ENCODE results near the gene FBXO41. TPM values are rescaled to one million over a fixed set of nuclear protein-coding genes. Genes with fewer than 3 reads are reported as not detected.

Gene FBXO41
- total RNA-seq, 1 donor from 2014 or later, result 1.5 TPM

DNA sequence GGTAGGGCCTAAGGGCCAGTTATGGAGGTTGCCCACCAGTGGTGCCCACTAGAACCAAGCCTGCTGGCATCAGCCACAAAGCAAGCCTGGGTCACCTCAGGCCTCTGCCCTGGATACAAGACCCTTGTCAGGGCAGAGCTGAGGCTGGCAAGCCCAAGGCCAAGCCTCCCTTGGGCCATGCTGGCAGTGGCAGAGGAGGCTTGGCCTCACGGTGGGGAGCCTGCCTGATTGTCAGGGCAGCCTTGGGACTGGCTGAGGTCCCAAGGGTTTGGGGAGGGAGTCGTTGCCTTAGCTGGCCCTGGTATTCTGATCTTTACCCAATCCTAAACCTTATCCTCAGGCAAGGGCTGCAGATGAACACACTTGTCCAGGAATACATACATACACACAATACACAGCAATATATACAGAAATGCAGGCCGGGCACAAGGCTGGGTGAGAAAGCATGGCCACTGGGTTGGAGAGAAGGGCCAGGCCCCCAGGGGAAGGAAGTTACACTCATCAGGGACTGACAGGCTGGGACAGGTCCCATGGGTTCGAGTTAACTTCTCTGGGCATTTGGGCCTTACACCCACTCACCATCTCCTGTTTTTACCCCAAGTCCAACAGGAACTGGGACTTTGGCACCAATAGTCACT, 29.2 kb downstream of the FBXO41 start:
- peaks cover 36% of the 10 kb centered on the region for H4K20me1 ChIP-seq (ENCODE audit: low read depth)
- no peak overlapping the region for H3K27ac ChIP-seq
- H3K9me3 Mint-ChIP-seq, result no peaks in the 10 kb centered on the region
- DNase-seq (ENCODE audit: low spot score), result no peak
- no peak overlapping the region for H3K9ac ChIP-seq
- no peaks in the 10 kb centered on the region for H3K27me3 ChIP-seq
- no peak for TF ChIP-seq EZH2phosphoT487 (IDR thresholded peaks at IDR 0.05)
- no peak for TF ChIP-seq EZH2 (IDR thresholded peaks at IDR 0.05)
- TF ChIP-seq, protein P1, sequence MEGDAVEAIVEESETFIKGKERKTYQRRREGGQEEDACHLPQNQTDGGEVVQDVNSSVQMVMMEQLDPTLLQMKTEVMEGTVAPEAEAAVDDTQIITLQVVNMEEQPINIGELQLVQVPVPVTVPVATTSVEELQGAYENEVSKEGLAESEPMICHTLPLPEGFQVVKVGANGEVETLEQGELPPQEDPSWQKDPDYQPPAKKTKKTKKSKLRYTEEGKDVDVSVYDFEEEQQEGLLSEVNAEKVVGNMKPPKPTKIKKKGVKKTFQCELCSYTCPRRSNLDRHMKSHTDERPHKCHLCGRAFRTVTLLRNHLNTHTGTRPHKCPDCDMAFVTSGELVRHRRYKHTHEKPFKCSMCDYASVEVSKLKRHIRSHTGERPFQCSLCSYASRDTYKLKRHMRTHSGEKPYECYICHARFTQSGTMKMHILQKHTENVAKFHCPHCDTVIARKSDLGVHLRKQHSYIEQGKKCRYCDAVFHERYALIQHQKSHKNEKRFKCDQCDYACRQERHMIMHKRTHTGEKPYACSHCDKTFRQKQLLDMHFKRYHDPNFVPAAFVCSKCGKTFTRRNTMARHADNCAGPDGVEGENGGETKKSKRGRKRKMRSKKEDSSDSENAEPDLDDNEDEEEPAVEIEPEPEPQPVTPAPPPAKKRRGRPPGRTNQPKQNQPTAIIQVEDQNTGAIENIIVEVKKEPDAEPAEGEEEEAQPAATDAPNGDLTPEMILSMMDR (IDR thresholded peaks at IDR 0.05), result no peak
- H3K36me3 Mint-ChIP-seq, result peaks cover 22% of the 10 kb centered on the region
- H3K4me1 Mint-ChIP-seq, result no peaks in the 10 kb centered on the region
- no peak overlapping the region for H2AFZ ChIP-seq (replicated peaks)
- H3K36me3 ChIP-seq, result no peaks in the 10 kb centered on the region
- H3F3A ChIP-seq (ENCODE audit: low read depth), result peaks cover 19% of the 10 kb centered on the region
- no peak overlapping the region for H3K4me3 Mint-ChIP-seq
- no peaks in the 10 kb centered on the region for H3K79me2 ChIP-seq (ENCODE audit: low read depth)
- H3K4me3 ChIP-seq, result no peak overlapping the region
- H3K4me2 ChIP-seq, result no peak overlapping the region
- H3K9me3 ChIP-seq (ENCODE audit: low read depth), result no peaks in the 10 kb centered on the region
- no peak overlapping the region for H3K27ac Mint-ChIP-seq
- H3K4me1 ChIP-seq, result peaks cover 10% of the 10 kb centered on the region
- H3K27me3 Mint-ChIP-seq (ENCODE audit: insufficient read depth, low read depth), result no peaks in the 10 kb centered on the region

DNA sequence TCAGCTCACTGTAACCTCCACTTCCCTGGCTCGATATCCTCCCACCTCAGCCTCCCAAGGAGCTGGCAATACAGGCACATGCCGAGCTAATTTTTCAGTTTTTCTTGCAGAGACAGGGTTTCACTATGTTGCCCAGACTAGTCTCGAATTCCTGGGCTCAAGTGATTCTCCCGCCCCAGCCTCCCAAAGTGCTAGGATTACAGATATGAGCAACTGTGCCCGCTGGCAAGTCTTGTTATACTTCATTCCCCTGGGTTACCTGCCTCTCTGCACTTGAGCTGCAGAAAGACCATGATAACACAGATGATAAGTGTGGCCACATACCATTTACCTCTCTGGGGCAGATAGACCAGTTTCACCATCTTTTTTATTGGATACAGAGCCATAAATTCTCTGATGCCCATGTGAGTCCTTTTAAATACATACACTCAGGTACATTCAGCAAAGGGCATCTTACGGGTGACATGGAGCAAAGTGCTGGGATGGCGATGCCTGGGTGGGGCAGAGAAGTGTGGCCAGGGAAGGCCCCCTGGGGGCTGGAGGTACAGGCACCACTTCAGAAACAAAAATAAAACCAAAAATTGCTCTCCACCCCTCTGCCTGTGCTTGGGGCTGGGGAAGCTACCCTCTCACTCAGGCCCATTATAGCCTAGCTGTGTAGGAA, 29.8 kb downstream of the FBXO41 start:
- Histone ChIP-seq H3K9ac (no peak overlapping the region), H3K4me3 (no peak overlapping the region), H3K27ac (no peak overlapping the region), H3K27me3 (no peaks in the 10 kb centered on the region), H2AFZ (replicated peaks) (no peak overlapping the region), H3K79me2 (ENCODE audit: low read depth) (no peaks in the 10 kb centered on the region), H3F3A (ENCODE audit: low read depth) (peaks cover 19% of the 10 kb centered on the region), H3K9me3 (ENCODE audit: low read depth) (no peaks in the 10 kb centered on the region), H3K4me2 (no peak overlapping the region), H3K36me3 (no peaks in the 10 kb centered on the region), H3K4me1 (peaks cover 10% of the 10 kb centered on the region), H4K20me1 (ENCODE audit: low read depth) (peaks cover 39% of the 10 kb centered on the region)
- Mint-ChIP-seq H3K36me3 (peaks cover 28% of the 10 kb centered on the region), H3K27ac (no peak overlapping the region), H3K4me1 (no peaks in the 10 kb centered on the region), H3K9me3 (no peaks in the 10 kb centered on the region), H3K4me3 (no peak overlapping the region), H3K27me3 (ENCODE audit: insufficient read depth, low read depth) (no peaks in the 10 kb centered on the region)
- TF ChIP-seq, protein P1 (IDR thresholded peaks at IDR 0.05), result no peak
- no peak for TF ChIP-seq EZH2 (IDR thresholded peaks at IDR 0.05)
- no peak for TF ChIP-seq EZH2phosphoT487 (IDR thresholded peaks at IDR 0.05)
- DNase-seq (ENCODE audit: low spot score), result no peak

DNA sequence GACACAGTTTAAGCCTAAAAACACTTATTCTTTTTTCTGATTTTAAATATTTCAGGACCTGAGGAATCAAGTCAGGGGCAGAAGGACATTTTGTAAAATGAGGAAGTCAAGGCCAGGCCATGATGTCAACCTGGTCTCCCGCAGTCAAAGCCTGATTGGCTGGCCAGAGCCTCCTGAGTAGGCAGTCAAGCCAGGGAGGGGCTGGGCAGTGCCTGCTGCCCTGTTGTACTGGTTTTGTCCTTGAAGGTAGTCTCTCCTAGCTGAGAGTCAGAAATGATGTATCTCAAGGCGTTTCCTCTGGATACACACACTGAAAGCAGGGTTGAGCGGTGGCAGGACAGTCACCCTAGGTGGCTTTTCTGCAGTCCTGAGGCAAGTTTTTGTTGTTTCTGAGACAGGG, 30.4 kb downstream of the FBXO41 start:
- H3K27me3 Mint-ChIP-seq (ENCODE audit: insufficient read depth, low read depth), result no peaks in the 10 kb centered on the region
- Histone ChIP-seq H2AFZ (replicated peaks) (no peak overlapping the region), H3K9me3 (ENCODE audit: low read depth) (no peaks in the 10 kb centered on the region), H4K20me1 (ENCODE audit: low read depth) (peaks cover 39% of the 10 kb centered on the region), H3K27ac (no peak overlapping the region), H3K4me1 (peaks cover 10% of the 10 kb centered on the region), H3K79me2 (ENCODE audit: low read depth) (no peaks in the 10 kb centered on the region), H3F3A (ENCODE audit: low read depth) (peaks cover 19% of the 10 kb centered on the region), H3K36me3 (peaks cover under 1% of the 10 kb centered on the region), H3K4me2 (no peak overlapping the region), H3K9ac (no peak overlapping the region), H3K4me3 (no peak overlapping the region), H3K27me3 (no peaks in the 10 kb centered on the region)
- no peak overlapping the region for H3K27ac Mint-ChIP-seq
- no peak for TF ChIP-seq EZH2 (IDR thresholded peaks at IDR 0.05)
- TF ChIP-seq EZH2phosphoT487 (IDR thresholded peaks at IDR 0.05), result no peak
- TF ChIP-seq, protein P1 (IDR thresholded peaks at IDR 0.05), result no peak
- H3K36me3 Mint-ChIP-seq, result peaks cover 32% of the 10 kb centered on the region
- H3K4me1 Mint-ChIP-seq, result no peaks in the 10 kb centered on the region
- H3K9me3 Mint-ChIP-seq, result no peaks in the 10 kb centered on the region
- no peak for DNase-seq (ENCODE audit: low spot score)
- H3K4me3 Mint-ChIP-seq, result no peak overlapping the region

All from neural progenitor cell (in vitro differentiated cells).